CD4-positive, alpha-beta T cell (primary cell): Measurements from ENCODE around the gene ACAD9. TPM values are rescaled to one million over a fixed set of nuclear protein-coding genes. Genes with fewer than 3 reads are reported as not detected.

Experiments used
- ATAC-seq: fragments of 200-7000 bp; cut with Tn5 transposase; one replicate; pipeline ENCODE4 v1.10.0; 2022; ENCODE audit warnings: mild to moderate bottlenecking; ENCODE audit not compliant: poor library complexity
- CTCF ChIA-PET: fragments of 350-600 bp; sonication (Branson Sonifier 250); formaldehyde crosslinking; loops from one replicate; lab custom pipeline; 2021; ENCODE audit warnings: antibody characterized with exemption, inconsistent platforms; lab: Charles Lee
- POLR2A ChIA-PET: fragments of 350-600 bp; sonication (Branson Sonifier 250); formaldehyde crosslinking; loops from one replicate; lab custom pipeline; 2021; ENCODE audit warnings: antibody characterized with exemption, inconsistent platforms; lab: Charles Lee
- DNase-seq, 14 experiments: peaks; one replicate each; pipeline ENCODE4 v3.0.0-alpha.2; 2013 to 2020; ENCODE audit warnings: mixed read lengths in 2 of 14
- H3K27ac ChIP-seq, 2 donors: one replicate each; pipeline versions ENCODE4 v1.5.1 to v1.7.0; 2013; ENCODE audit warnings: low read length in 2 of 2, low read depth in 1 of 2, mild to moderate bottlenecking in 1 of 2
- H3K27me3 ChIP-seq, 2 experiments: 1 replicate in 1 of 2; 2 replicates in 1 of 2; pipeline versions ENCODE4 v1.6.1 to v1.7.0; 2013; ENCODE audit warnings: low read length in 2 of 2, control low read depth in 1 of 2, mild to moderate bottlenecking in 1 of 2, moderate library complexity in 1 of 2; ENCODE audit not compliant: insufficient read depth in 2 of 2, control insufficient read depth in 1 of 2
- H3K36me3 ChIP-seq: one replicate; pipeline ENCODE4 v1.6.1; 2013; ENCODE audit warnings: low read length, control low read depth; ENCODE audit not compliant: insufficient read depth
- H3K4me1 ChIP-seq: one replicate; pipeline ENCODE4 v1.6.1; 2013; ENCODE audit warnings: low read length, control low read depth; ENCODE audit not compliant: insufficient read depth
- H3K4me3 ChIP-seq: one replicate; pipeline ENCODE4 v1.5.1; 2013; ENCODE audit warnings: mild to moderate bottlenecking, low read length, moderate library complexity
- H3K9me3 ChIP-seq, 2 experiments: 1 replicate in 1 of 2; 2 replicates in 1 of 2; pipeline versions ENCODE4 v1.6.1 to v1.7.0; 2013; ENCODE audit warnings: low read length in 2 of 2, mild to moderate bottlenecking in 2 of 2, control low read depth in 1 of 2, moderate library complexity in 1 of 2; ENCODE audit not compliant: control insufficient read depth in 1 of 2, insufficient read depth in 1 of 2
- H3K27ac Mint-ChIP-seq: one replicate; pipeline ENCODE4 v1.8.0; 2020; ENCODE audit warnings: mixed read lengths
- H3K27me3 Mint-ChIP-seq: one replicate; pipeline ENCODE4 v1.8.0; 2021; ENCODE audit warnings: mixed read lengths
- H3K36me3 Mint-ChIP-seq: one replicate; pipeline ENCODE4 v1.8.0; 2021; ENCODE audit warnings: low read depth, mixed read lengths
- H3K4me1 Mint-ChIP-seq: one replicate; pipeline ENCODE4 v1.8.0; 2021; ENCODE audit warnings: low read depth, mixed read lengths
- H3K4me3 Mint-ChIP-seq: one replicate; pipeline ENCODE4 v1.8.0; 2020; ENCODE audit warnings: mild to moderate bottlenecking, mixed read lengths
- H3K9me3 Mint-ChIP-seq: one replicate; pipeline ENCODE4 v1.8.0; 2020; ENCODE audit warnings: mixed read lengths
- CTCF ChIP-seq: fragments of 200-600 bp; IDR thresholded peaks from one replicate; pipeline ENCODE4 v1.8.0; 2022; ENCODE audit warnings: antibody characterized with exemption, mild to moderate bottlenecking
- intact Hi-C, 2 experiments: fragments of 100-400 bp; cut with DNase I in 1 of 2; cut with micrococcal nuclease in 1 of 2; formaldehyde crosslinking; loops; one replicate each; pipeline versions ENCODE4 v1.15.1 to v1.9.0; 2023 to 2025; cut with DNase I, micrococcal nuclease
- total RNA-seq, 174 experiments: library from RNA in 2 of 174; stranded (reverse) in 2 of 174; gene quantifications; one replicate each; pipeline ENCODE4 v1.2.3 and lab custom pipeline; 2021 to 2026

The ACAD9 gene
- total RNA-seq, 2 experiments from 2014 or later = 64.8 to 71.6 TPM

- H3K9me3 Mint-ChIP-seq = no peaks in the 10 kb centered on the region
- H3K27ac Mint-ChIP-seq = no peak overlapping the region
- no peak overlapping the region for H3K27ac ChIP-seq
- peaks cover 32% of the 10 kb centered on the region for H3K36me3 ChIP-seq
- H3K4me1 ChIP-seq = no peaks in the 10 kb centered on the region
- peaks cover 3% of the 10 kb centered on the region for H3K4me1 Mint-ChIP-seq
- no peaks in the 10 kb centered on the region for H3K27me3 Mint-ChIP-seq
- no peaks in the 10 kb centered on the region for H3K9me3 ChIP-seq
- TF ChIP-seq CTCF = no peak
- no peaks in the 10 kb centered on the region for H3K27me3 ChIP-seq
- CTCF ChIA-PET = interaction anchor here (0.7 kb wide), 1 partner anchor 33 kb away, joined by 3 read pairs; no protein-coding TSS in a partner anchor
- intact Hi-C loops = no loop called here
- no peak overlapping the region for H3K4me3 Mint-ChIP-seq
- ATAC-seq (no peak), DNase-seq (no peak)
- no peak overlapping the region for H3K4me3 ChIP-seq
- POLR2A ChIA-PET = interaction anchor here (1.0 to 1.8 kb wide), 2 partner anchors 10 to 11 kb away, joined by 3 to 5 read pairs; partner anchors contain the start of gene ACAD9
- peaks cover 51% of the 10 kb centered on the region for H3K36me3 Mint-ChIP-seq
Measured at GRCh38 chr3:128889139-128889894, 9.9 kb downstream of the ACAD9 start.

- Mint-ChIP-seq H3K27me3 (no peaks in the 10 kb centered on the region), H3K27ac (no peak overlapping the region), H3K4me1 (no peaks in the 10 kb centered on the region), H3K9me3 (no peaks in the 10 kb centered on the region), H3K4me3 (no peak overlapping the region), H3K36me3 (peaks cover 81% of the 10 kb centered on the region)
- intact Hi-C loops = no loop called here
- no peak overlapping the region for H3K27ac ChIP-seq
- no peaks in the 10 kb centered on the region for H3K9me3 ChIP-seq
- DNase-seq = no peak
- H3K27me3 ChIP-seq = no peaks in the 10 kb centered on the region
- H3K4me1 ChIP-seq = no peaks in the 10 kb centered on the region
- TF ChIP-seq CTCF = no peak
- ChIA-PET CTCF (interaction anchor here (1.4 kb wide), 1 partner anchor 25 kb away, joined by 3 read pairs; no protein-coding TSS in a partner anchor), POLR2A (no interaction called here)
- peaks cover 73% of the 10 kb centered on the region for H3K36me3 ChIP-seq
- ATAC-seq = no peak
- H3K4me3 ChIP-seq = no peak overlapping the region
Measured at GRCh38 chr3:128895843-128896697, 16.6 kb downstream of the ACAD9 start.

- ATAC-seq (no peak), DNase-seq (no peak)
- intact Hi-C loops = no loop called here
- Histone ChIP-seq H3K9me3 (no peaks in the 10 kb centered on the region), H3K36me3 (peaks cover 94% of the 10 kb centered on the region), H3K4me3 (no peak overlapping the region), H3K27me3 (no peaks in the 10 kb centered on the region), H3K4me1 (no peaks in the 10 kb centered on the region), H3K27ac (no peak overlapping the region)
- Mint-ChIP-seq H3K27ac (no peak overlapping the region), H3K27me3 (no peaks in the 10 kb centered on the region), H3K36me3 (peaks cover 83% of the 10 kb centered on the region), H3K4me1 (no peaks in the 10 kb centered on the region), H3K9me3 (no peaks in the 10 kb centered on the region), H3K4me3 (no peak overlapping the region)
- ChIA-PET CTCF (no interaction called here), POLR2A (no interaction called here)
- TF ChIP-seq CTCF = no peak
Measured at GRCh38 chr3:128902426-128902825, 23.0 kb downstream of the ACAD9 start.
